ENCODE results near the gene LGR4.
"Not testable (repeated sequence)": the region's sequence is repeated elsewhere in the genome, so short reads cannot be mapped to it uniquely, and the experiment has no call there.

LGR4 gene

GRCh38 chr11:27334764-27335163 lies 137.8 kb downstream of the LGR4 start:
- not testable (repeated sequence) for DNase-seq

DNA sequence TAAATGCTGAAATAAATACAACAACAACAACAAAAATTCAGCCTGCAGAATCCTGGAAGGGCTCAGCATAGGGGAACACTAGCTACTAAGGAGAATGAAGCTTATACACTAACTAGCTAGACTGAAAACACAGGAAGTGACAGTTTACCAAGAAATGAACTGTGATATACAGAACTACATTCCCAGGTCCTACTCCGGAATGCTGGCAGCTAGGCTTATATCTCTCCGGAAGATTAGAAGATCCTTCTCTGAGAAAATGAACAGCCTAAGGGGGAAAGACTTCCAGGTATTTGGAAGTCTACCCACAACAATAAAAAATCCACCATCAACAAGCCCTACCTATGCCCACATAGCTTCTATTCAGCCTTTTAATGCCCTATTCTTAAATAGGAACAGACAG lies 140.6 kb downstream of the LGR4 start:
- DNase-seq: no peak

- no peak for DNase-seq
These were observed 141.8 kb downstream of the LGR4 start for GRCh38 chr11:27330633-27331270.

GRCh38 chr11:27329867-27330632 lies 142.5 kb downstream of the LGR4 start:
- no peak for DNase-seq

DNA sequence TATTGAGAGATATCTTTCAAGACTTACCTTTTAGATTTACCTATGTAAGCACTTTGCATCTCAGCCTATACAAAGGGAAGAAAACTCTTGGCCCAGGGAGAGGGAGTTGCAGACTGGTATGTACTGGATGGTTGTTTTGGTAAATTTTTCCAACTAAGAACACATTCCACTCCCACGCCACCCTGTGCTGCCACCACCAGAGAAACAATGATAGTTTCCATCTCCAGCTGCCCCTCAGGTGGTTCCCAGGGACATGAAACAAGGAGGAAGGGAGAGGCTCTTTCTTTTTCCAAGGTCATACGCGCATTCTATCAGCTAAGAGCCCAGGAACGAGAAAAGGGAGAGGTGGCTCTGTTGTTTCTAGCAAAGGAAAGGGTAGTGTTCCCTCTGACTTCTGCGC lies 144.0 kb downstream of the LGR4 start:
- no peak for DNase-seq

GRCh38 chr11:27327064-27327463 lies 145.5 kb downstream of the LGR4 start:
- not testable (repeated sequence) for DNase-seq

GRCh38 chr11:27322196-27322595 lies 150.4 kb downstream of the LGR4 start:
- DNase-seq: not testable (repeated sequence)

GRCh38 chr11:27321340-27321739 lies 151.2 kb downstream of the LGR4 start:
- not testable (repeated sequence) for DNase-seq

DNA sequence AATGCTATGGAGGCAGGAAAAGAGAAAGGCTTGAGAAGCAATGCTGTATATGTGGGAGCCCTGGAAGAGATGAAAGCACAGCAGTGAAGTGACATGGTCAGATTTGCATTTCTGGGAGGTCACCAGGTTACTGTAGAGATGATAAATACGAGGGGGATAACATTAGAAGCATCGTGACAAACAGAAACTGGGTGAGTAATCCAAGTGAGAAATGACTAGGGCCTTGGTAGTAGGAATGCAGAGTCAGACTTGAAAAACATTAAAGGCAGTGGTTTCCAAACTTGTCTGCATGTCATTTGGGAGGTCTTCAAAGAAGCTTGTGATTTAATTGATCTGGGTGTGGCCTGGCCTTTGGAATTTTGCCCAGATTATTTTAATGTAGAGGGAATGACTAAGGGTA lies 153.5 kb downstream of the LGR4 start:
- DNase-seq: no peak

- no peak for DNase-seq
These were observed 154.8 kb downstream of the LGR4 start for GRCh38 chr11:27317751-27318150.
